Kidney (tissue), 14 donors: ENCODE data around the gene ITGA7. TPM values are rescaled to one million over a fixed set of nuclear protein-coding genes. Genes with fewer than 3 reads are reported as not detected.

Experiments
- DNase-seq, 5 donors: peaks; one replicate each; pipeline ENCODE4 v3.0.0-alpha.2; 2013 to 2020
- FAIRE-seq: peaks from 2 replicates; lab custom pipeline; 2012; peaks lifted over from hg19 to GRCh38; lab: Jason Lieb, UNC
- H3K27ac ChIP-seq, 2 donors: one replicate each; pipeline ENCODE4 v1.7.0; 2013; ENCODE audit warnings: low read depth in 2 of 2, low read length in 2 of 2, inconsistent platforms in 1 of 2
- H3K27me3 ChIP-seq: one replicate; pipeline ENCODE4 v1.7.1; 2013; ENCODE audit warnings: low read length, inconsistent platforms; ENCODE audit not compliant: control insufficient read depth, insufficient read depth
- H3K36me3 ChIP-seq, 3 donors: one replicate each; pipeline versions ENCODE4 v1.7.0 to v1.7.1; 2013; ENCODE audit warnings: low read length in 3 of 3, control low read depth in 1 of 3, inconsistent platforms in 1 of 3; ENCODE audit not compliant: insufficient read depth in 3 of 3, control insufficient read depth in 2 of 3
- H3K4me1 ChIP-seq, 3 donors: one replicate each; pipeline versions ENCODE4 v1.7.0 to v1.7.1; 2013; ENCODE audit warnings: low read length in 3 of 3, inconsistent platforms in 1 of 3, low read depth in 1 of 3; ENCODE audit not compliant: control insufficient read depth in 2 of 3, insufficient read depth in 2 of 3
- H3K4me3 ChIP-seq, 3 donors: one replicate each; pipeline versions ENCODE4 v1.7.0 to v1.8.1; 2013; ENCODE audit warnings: low read length in 3 of 3, control low read depth in 1 of 3, inconsistent platforms in 1 of 3
- H3K9ac ChIP-seq, 3 donors: one replicate each; pipeline versions ENCODE4 v1.7.0 to v1.7.1; 2013; ENCODE audit warnings: low read length in 3 of 3, control low read depth in 1 of 3, inconsistent platforms in 1 of 3
- H3K9me3 ChIP-seq, 3 donors: one replicate each; pipeline versions ENCODE4 v1.7.0 to v1.7.1; 2013; ENCODE audit warnings: low read length in 3 of 3, control low read depth in 1 of 3, inconsistent platforms in 1 of 3; ENCODE audit not compliant: control insufficient read depth in 2 of 3, insufficient read depth in 1 of 3
- CTCF ChIP-seq: IDR thresholded peaks from 3 replicates; pipeline ENCODE4 v1.5.1; 2012; ENCODE audit warnings: mild to moderate bottlenecking, moderate library complexity, borderline replicate concordance; ENCODE audit not compliant: insufficient read depth; ENCODE audit errors: extremely low read depth
- intact Hi-C: fragments of 100-400 bp; cut with DNase I; formaldehyde crosslinking; loops from one replicate; pipeline ENCODE4 v1.11.1; 2022
- polyA plus RNA-seq: library from polyadenylated mRNA; stranded (reverse); fragments of 350-450 nt; fragmentation: Illumina TruSeq; extraction: RNeasy Lipid Tissue Mini Kit (QIAGEN cat#74804); gene quantifications from one replicate; pipeline ENCODE4 v1.2.3, GENCODE V29; 2014; ENCODE audit warnings: low read depth, low replicate concordance; ENCODE audit not compliant: insufficient read depth
- total RNA-seq: library from RNA; stranded (reverse); fragmentation: NEBNext Ultra II Directional; extraction: Animal tissue kit (Norgen Biotek cat#: 25700); gene quantifications from one replicate; pipeline ENCODE4 v1.2.1, GENCODE V29; 2021
- donor health status: control.
- donor health status: control.
- donor health status: control.
- donor health status: control.
- donor health status: control.
- donor health status: DM: yes; HTN: yes; CAD: no.
- donor health status: Normal renal cell carcinoma (clear cell type).

The ITGA7 gene
- total and polyA plus RNA-seq, 2 donors from 2014 or later: 26.2 to 66.3 TPM

DNA sequence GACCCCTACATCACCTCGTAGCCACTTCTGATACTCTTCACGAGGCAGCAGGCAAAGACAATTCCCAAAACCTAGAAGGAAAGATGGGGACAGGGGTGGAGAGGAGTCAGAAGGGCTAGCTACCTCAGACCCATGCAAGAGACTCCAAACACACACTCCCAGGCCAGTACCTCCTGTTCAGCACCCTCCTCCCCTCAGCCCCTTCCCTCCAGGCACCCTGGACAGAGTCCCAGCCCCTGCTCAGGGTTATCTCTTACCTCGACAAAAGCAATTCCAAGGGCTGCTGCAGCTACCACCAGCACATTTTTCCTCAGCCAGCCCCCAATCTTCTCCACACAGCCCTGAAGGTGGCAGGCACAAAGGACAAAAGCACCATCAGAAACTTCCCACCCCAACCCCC is 17.9 kb upstream of the ITGA7 start:
- peak in 1 of 5 donors; percentile 34 for DNase-seq
- Histone ChIP-seq H3K9ac (no peak overlapping the region), H3K27ac (no peak overlapping the region), H3K9me3 (no peaks in the 10 kb centered on the region), H3K36me3 (peaks cover 6 to 33% (median 11%) of the 10 kb centered on the region in 3 donors), H3K4me1 (peaks cover 0 to 39% (median 34%) of the 10 kb centered on the region in 3 donors), H3K27me3 (no peaks in the 10 kb centered on the region), H3K4me3 (no peak overlapping the region)
- intact Hi-C loops: no loop called here
- no peak for TF ChIP-seq CTCF
- no peak for FAIRE-seq

- DNase-seq (peak in 1 of 5 donors; percentile 31), FAIRE-seq (no peak)
- H3K9me3 ChIP-seq: no peaks in the 10 kb centered on the region
- peaks cover 0 to 35% (median 30%) of the 10 kb centered on the region in 3 donors for H3K4me1 ChIP-seq
- H3K27ac ChIP-seq: no peak overlapping the region
- intact Hi-C loops: no loop called here
- H3K4me3 ChIP-seq: no peak overlapping the region
- H3K9ac ChIP-seq: no peak overlapping the region
- peaks cover 6 to 33% (median 11%) of the 10 kb centered on the region in 3 donors for H3K36me3 ChIP-seq
- H3K27me3 ChIP-seq: no peaks in the 10 kb centered on the region
- TF ChIP-seq CTCF: no peak
Measured at GRCh38 chr12:55724940-55725309, 17.2 kb upstream of the ITGA7 start.

GRCh38 chr12:55724226-55724939 is 16.7 kb upstream of the ITGA7 start:
- no peaks in the 10 kb centered on the region for H3K27me3 ChIP-seq
- peaks cover 6 to 33% (median 13%) of the 10 kb centered on the region in 3 donors for H3K36me3 ChIP-seq
- peak; percentile 51 for TF ChIP-seq CTCF
- FAIRE-seq: no peak
- peak overlapping the region in 1 of 2 donors; percentile 2 for H3K27ac ChIP-seq
- H3K9me3 ChIP-seq: no peaks in the 10 kb centered on the region
- no peak overlapping the region for H3K4me3 ChIP-seq
- H3K4me1 ChIP-seq: peaks cover 0 to 37% (median 31%) of the 10 kb centered on the region in 3 donors
- intact Hi-C loops: no loop called here
- H3K9ac ChIP-seq: no peak overlapping the region
- peak; percentile 63 to 86 (median 69) for DNase-seq
